Gastroesophageal sphincter (tissue), 3 donors: ENCODE results near the gene LRP1-AS.

Experiments used
- CTCF ChIP-seq, 4 experiments: fragments of 200-600 bp in 2 of 4; fragments of 450-650 bp in 2 of 4; sonication (generic) in 1 of 4; IDR thresholded peaks; one replicate each; pipeline ENCODE4 v1.5.1; 2017 to 2019; ENCODE audit warnings: antibody characterized with exemption in 4 of 4, mild to moderate bottlenecking in 2 of 4, moderate library complexity in 2 of 4
- POLR2A ChIP-seq, 2 donors: fragments of 450-650 bp; IDR thresholded peaks; one replicate each; pipeline ENCODE4 v1.6.1; 2017; ENCODE audit warnings: antibody characterized with exemption in 2 of 2, mild to moderate bottlenecking in 2 of 2, moderate library complexity in 1 of 2

DNA sequence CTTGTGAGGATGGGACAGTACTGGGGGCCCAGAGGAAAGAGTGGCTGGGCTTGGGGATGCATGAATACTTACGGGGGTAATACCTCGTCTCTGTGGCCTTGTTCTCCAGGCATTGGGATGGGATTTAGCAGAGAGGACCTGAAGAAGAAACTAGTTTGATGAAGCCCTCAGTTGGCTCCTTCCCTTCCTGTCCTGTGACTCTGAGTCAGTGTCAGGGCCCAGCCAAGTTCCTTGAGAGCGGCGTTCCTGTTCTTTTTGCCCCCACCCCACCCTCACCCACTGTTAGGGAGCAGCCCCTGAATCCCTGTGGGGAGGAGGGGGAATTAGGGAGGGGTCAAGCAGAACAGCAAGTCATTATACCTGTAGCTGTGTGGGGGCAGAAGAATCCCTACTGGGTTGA, 5.2 kb upstream of the LRP1-AS start:
- TF ChIP-seq CTCF (IDR thresholded peaks at IDR 0.05) (no peak), POLR2A (IDR thresholded peaks at IDR 0.05) (no peak)
